Right kidney (tissue), 1 donor: ENCODE data around the gene OSBPL10.

Experiments used
- DNase-seq: peaks from one replicate; pipeline ENCODE4 v3.0.0-alpha.2; 2016

Gene OSBPL10

GRCh38 chr3:31925271-31925630 is 55.8 kb downstream of the OSBPL10 start:
- DNase-seq = no peak

- DNase-seq = no peak
Observed at GRCh38 chr3:31924610-31925270, 56.3 kb downstream of the OSBPL10 start.

GRCh38 chr3:31922962-31923361 is 58.1 kb downstream of the OSBPL10 start:
- no peak for DNase-seq

DNA sequence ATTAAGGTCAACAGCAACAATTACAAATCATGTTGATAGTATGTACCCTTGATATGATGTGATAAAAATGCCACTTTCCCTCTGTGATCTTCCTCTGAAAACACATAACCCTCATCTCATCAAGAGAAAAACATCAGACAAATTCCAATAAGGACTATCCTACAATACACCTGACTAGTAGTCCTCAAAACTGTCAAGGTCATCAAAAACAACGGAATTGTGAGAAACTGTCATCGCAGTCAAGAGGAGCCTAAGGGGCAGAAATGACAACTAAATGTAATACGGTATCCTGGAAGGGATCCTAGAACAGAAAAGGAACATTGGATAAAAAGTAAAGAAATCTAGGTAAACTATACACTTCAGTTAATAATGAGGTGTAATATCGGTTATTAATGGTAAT is 59.2 kb downstream of the OSBPL10 start:
- DNase-seq = no peak

DNA sequence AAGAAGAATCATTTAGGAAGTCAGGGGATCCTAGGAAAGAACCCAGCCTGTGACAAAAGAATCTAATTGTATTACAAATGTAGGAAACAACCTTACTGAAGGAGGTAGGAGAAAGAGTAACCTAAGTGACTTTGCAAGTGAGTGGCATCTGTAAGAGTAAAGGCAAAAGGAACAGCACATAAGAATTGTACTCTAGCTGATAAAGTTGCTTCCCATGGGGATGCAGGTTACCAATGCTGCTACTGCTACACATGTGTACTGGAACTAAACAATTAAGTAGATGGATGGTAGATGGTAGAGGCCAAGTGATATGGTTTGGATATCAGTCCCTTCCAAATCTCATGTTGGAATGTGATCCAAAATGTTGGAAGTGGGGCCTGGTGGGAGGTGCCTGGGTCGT is 60.8 kb downstream of the OSBPL10 start:
- no peak for DNase-seq

GRCh38 chr3:31919528-31919927 is 61.5 kb downstream of the OSBPL10 start:
- no peak for DNase-seq

DNA sequence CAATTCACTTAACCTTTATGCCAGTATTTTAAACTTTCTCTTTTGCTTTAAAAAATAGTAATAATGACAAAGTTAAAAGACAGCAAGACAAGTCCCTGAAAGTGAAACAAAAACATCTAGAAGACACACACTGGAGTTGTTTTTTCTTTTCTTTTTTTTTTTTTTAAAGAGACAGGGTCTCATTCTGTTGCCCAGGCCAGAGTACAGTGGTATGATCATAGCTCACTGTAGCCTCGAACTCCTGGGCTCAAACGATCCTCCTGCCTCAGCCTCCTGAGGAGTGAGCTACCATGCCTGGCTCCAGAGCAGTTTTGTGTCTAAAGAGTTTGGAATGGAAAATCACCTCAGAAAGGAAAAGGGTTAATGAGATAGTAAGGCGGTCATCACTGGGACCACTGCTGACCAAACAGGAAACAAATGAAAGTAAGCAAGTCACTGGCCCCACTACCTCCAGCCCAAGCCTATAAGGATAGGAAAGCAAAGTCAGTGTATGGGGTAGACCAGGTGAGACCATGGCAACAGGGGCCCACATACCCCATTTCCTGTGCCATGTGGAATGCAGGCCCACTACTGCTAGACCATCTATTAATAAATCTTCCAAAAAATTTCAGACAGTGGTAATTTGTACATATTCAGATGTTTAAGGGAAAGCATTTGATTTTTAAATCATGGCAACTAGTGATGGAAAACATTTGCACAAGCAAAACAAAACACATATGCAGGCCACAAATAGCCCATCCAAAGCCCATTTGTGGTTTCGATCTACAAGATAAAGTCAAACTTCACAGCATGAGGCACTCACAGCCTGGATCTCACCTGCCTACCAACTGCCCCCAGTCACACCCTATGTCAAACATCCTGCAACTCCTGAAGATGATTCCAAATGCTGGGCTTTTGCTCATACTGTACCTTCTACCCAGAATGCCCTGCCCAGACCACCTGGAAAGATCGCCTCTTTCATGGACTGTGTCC is 62.6 kb downstream of the OSBPL10 start:
- DNase-seq = no peak

DNA sequence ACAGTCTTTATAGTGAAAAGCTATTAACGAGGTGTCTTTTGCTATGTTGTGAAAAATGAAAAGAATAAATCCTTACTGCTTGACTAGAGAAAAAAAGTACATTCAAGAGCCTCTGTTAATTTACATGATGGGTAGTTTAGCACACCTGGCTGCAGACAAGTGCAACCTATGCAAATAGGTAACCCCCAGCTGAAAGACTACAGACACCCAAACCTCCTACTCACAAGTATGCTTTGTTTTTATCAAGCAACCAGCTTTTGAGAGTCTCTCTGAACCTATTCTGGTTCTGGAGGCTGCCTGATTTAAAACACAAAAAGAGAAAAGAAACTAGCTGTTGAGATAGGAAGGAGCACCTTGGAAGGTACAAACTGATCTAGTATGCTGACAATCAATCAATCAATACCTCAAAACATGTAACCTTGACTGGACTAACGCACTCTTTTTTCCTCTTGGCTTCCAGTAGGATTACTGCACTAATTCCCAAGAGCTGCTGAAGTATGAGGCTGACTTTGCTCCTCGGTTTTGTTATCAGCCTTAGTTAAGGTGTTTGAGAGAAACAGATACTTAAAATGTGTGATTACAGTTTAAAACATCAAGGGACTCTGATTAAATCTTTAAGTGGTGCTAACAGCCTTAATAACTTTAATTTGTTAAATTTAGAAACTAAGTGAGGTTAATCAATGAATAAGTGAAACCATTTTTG is 63.6 kb downstream of the OSBPL10 start:
- DNase-seq = no peak

GRCh38 chr3:31911643-31912042 is 69.4 kb downstream of the OSBPL10 start:
- DNase-seq = no peak

DNA sequence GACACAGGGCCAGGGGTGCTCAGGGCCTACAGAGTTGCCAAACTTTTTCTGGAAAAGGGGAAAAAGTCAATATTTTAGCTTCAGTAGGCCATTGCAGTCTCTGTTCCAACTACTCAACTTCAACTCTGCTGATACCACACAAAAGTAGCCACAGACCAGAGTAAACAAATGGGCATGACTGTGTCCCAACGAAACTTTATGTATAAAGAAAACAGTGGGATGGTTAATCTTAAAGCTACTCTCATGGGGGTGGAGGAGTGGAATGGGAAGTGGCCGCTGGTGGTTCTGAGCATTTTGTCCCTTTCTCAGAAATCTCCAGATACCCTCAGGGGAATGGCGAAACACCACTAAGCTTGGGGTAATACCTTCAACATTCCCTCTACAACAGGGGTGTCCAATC is 69.9 kb downstream of the OSBPL10 start:
- DNase-seq = no peak

DNA sequence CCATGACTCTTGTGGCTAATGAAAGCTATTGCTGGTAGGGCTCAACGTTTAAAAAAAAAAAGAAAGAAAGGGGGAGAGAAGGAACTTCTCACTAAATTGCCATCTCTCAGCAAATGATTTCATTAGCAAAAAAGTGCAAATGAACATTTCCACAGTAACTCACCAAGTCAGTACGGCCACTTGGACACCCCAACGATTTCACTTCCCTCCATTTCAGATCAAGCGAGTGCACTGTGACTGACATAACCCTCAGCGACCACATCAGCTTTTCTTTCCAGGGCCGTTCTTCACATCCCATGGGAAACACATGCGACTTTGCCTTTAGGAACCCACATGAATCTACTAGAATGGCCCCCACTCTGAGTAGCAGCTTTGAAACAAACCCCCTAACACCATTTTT is 71.6 kb downstream of the OSBPL10 start:
- no peak for DNase-seq

- DNase-seq = peak; percentile 26
Observed at GRCh38 chr3:31908391-31909097, 72.5 kb downstream of the OSBPL10 start.

- no peak for DNase-seq
Observed at GRCh38 chr3:31906182-31906581, 74.9 kb downstream of the OSBPL10 start.

GRCh38 chr3:31903686-31904431 is 77.2 kb downstream of the OSBPL10 start:
- DNase-seq = peak; percentile 31

GRCh38 chr3:31900583-31900982 is 80.5 kb downstream of the OSBPL10 start:
- DNase-seq = no peak

- no peak for DNase-seq
Observed at GRCh38 chr3:31896648-31897433, 84.2 kb downstream of the OSBPL10 start.

DNA sequence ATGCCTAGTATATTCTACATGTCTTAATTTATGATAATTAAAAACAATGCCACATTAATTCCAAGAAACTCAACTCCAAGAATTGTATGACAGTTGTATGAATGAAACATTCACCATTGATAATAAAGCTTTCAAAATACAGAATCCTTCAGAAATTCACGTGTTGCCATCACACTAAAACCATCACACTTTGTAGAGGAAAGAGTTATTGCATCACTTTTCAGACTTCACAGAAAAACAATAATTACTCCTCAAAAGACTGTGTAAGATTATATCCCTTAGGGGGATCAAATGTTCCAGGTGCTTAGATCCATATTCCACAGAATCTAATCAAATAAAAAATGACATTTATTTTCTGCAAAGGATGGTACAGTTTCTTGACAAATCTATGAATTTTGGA is 85.0 kb downstream of the OSBPL10 start:
- DNase-seq = no peak

DNA sequence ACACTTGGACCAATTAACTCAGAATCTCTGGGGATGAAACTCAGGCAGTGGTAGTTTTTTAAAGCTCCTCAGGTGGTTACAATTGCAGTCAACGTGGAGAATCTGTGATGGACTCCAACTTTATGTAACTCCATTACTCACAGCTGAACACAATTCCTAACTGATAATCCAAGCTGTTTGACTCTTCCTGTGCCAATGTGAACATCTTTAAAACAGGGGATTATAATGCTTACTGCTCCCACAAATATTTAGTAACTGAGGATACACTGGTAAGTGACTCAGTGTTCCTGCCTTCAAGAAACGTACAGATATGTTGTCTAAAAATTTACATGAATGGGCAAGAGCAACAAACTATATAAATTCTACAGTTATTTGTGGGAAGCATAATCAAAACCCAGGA is 85.6 kb downstream of the OSBPL10 start:
- DNase-seq = no peak

DNA sequence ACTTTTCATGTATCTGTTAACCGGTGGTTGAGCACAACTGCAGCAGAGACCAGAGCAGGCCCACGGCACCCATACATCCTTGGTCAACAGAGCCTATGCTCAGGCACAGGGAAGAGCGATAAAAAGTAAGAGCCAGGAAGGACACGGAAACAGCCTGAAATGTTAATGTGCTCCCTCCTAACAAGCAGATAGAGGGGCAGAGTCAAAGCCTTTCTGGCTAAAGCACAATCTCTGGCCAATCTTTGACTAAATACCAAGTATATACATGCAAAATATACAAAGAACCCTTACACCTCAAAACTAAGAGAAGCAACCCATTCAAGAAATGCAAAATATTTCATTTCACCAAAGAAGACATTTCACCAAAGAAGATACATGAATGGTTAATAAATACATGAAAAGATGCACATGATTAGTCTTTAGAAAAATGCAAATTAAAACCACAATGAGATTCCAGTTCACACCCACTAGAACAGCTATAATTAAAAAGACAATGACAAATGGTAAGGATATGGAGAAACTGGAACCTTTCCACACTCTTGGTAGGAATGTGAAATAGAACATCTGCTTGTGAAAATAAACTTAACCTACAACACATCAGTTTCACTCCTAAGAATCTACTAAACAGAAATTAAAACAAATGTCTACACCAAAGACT is 88.0 kb downstream of the OSBPL10 start:
- DNase-seq = no peak

DNA sequence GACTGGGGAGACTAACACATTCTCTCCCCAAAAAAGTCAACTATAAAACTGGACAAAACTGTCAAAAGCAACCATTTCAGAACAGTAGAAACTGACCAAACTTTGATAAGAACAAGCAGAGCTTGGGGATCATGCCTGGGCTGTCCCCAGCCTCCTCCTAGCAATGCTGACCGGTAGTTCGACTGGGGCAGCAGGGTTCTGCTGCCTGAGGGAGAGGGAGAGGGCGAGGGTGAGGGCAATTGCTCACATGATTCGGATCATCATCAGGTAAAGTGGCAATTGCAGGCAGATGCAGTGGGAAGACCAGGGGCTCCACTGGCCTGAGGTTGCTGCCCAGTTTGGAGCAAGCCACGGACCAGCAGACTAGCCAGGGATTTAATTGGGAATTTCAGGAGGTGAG is 88.6 kb downstream of the OSBPL10 start:
- DNase-seq = no peak
